GM12878 (cell line): Measurements from ENCODE around the gene PPP3CA. TPM values are rescaled to one million over a fixed set of nuclear protein-coding genes. Genes with fewer than 3 reads are reported as not detected.

Experiments used
- ATAC-seq: fragments of 200-7000 bp; cut with Tn5 transposase; 3 replicates; pipeline ENCODE4 v1.9.1; 2020; ENCODE audit warnings: mild to moderate bottlenecking, moderate library complexity
- BruUV-seq: library from RNA; stranded (reverse); fragments of 400-500 nt; replicated peaks from 2 replicates; lab custom pipeline; 2021; lab: Mats Ljungman, UMichigan
- CTCF ChIA-PET: fragments of 300-600 bp; sonication (Branson Sonifier 250); formaldehyde crosslinking; extraction: SDS; loops from one replicate; lab custom pipeline; 2021; ENCODE audit warnings: inconsistent platforms; lab: Yijun Ruan, JAX
- POLR2A ChIA-PET: fragments of 350-600 bp; formaldehyde crosslinking; extraction: SDS; loops from one replicate; lab custom pipeline; 2021; ENCODE audit warnings: inconsistent platforms; lab: Charles Lee
- RAD21 ChIA-PET: fragments of 300-600 bp; sonication (Branson Sonifier 250); formaldehyde crosslinking; loops from one replicate; lab custom pipeline; 2023; ENCODE audit warnings: antibody characterized with exemption; ENCODE audit not compliant: unreplicated experiment; lab: Charles Lee
- SMC1A ChIA-PET: fragments of 300-600 bp; sonication (Branson Sonifier 250); formaldehyde crosslinking; loops from one replicate; lab custom pipeline; 2023; ENCODE audit not compliant: unreplicated experiment, uncharacterized antibody; lab: Charles Lee
- DNase-seq: peaks from one replicate; pipeline ENCODE4 v3.0.0-alpha.2; 2011; ENCODE audit warnings: low read depth, low spot score
- FAIRE-seq: peaks from 3 replicates; lab custom pipeline; 2011; peaks lifted over from hg19 to GRCh38; lab: Jason Lieb, UNC
- H2AFZ ChIP-seq: 2 replicates; pipeline ENCODE4 v1.6.0; 2011; ENCODE audit warnings: low read depth, low read length, control low read depth; ENCODE audit not compliant: control insufficient read depth
- H3K27ac ChIP-seq: 2 replicates; pipeline ENCODE4 v1.5.1; 2011; ENCODE audit warnings: control low read depth; ENCODE audit not compliant: control insufficient read depth, insufficient read depth
- H3K27me3 ChIP-seq, 2 experiments: replicated peaks in 1 of 2; 2 replicates each; pipeline versions ENCODE4 v1.6.0 to v1.6.1; 2011; ENCODE audit warnings: low read length in 1 of 2; ENCODE audit not compliant: control insufficient read depth in 2 of 2, insufficient read depth in 2 of 2
- H3K36me3 ChIP-seq, 2 experiments: 2 replicates each; pipeline ENCODE4 v1.5.1; 2011; ENCODE audit warnings: low read length in 1 of 2; ENCODE audit not compliant: control insufficient read depth in 2 of 2, insufficient read depth in 2 of 2
- H3K4me1 ChIP-seq: 2 replicates; pipeline ENCODE4 v1.6.1; 2011; ENCODE audit warnings: mild to moderate bottlenecking, low read length, moderate library complexity, mixed read lengths; ENCODE audit not compliant: control insufficient read depth, insufficient read depth
- H3K4me2 ChIP-seq: 2 replicates; pipeline ENCODE4 v1.6.0; 2011; ENCODE audit warnings: control low read depth; ENCODE audit not compliant: control insufficient read depth, insufficient read depth
- H3K4me3 ChIP-seq: fragments of 200-600 bp; sonication (generic); 2 replicates; pipeline ENCODE4 v1.5.1; 2016
- H3K79me2 ChIP-seq: 2 replicates; pipeline ENCODE4 v1.6.0; 2011; ENCODE audit warnings: low read length; ENCODE audit not compliant: control insufficient read depth, insufficient read depth
- H3K9ac ChIP-seq: 2 replicates; pipeline ENCODE4 v1.8.0; 2011; ENCODE audit warnings: low read length, control low read depth, mixed read lengths; ENCODE audit not compliant: control insufficient read depth, insufficient read depth
- H3K9me3 ChIP-seq: replicated peaks from 3 replicates; pipeline ENCODE4 v1.5.1; 2011; ENCODE audit warnings: mild to moderate bottlenecking, low read length; ENCODE audit not compliant: control insufficient read depth, insufficient read depth
- H4K20me1 ChIP-seq: 2 replicates; pipeline ENCODE4 v1.6.0; 2011; ENCODE audit not compliant: control insufficient read depth, insufficient read depth
- ATF3 ChIP-seq: IDR thresholded peaks from 2 replicates; pipeline ENCODE4 v1.6.1; 2011; ENCODE audit warnings: low read depth, mild to moderate bottlenecking, low read length, moderate library complexity, borderline replicate concordance; ENCODE audit errors: extremely low read depth
- BCL11A ChIP-seq: IDR thresholded peaks from 2 replicates; pipeline ENCODE4 v1.6.1; 2011; ENCODE audit warnings: low read depth, low read length
- CBFB ChIP-seq: IDR thresholded peaks from 2 replicates; pipeline ENCODE4 v1.6.1; 2016; ENCODE audit warnings: antibody characterized with exemption, low read depth
- MYB ChIP-seq: fragments of 150-350 bp; IDR thresholded peaks from 2 replicates; pipeline ENCODE4 v1.6.1; 2014; ENCODE audit warnings: mild to moderate bottlenecking, low read depth, low read length, borderline replicate concordance
- NFIC ChIP-seq: IDR thresholded peaks from 2 replicates; pipeline ENCODE4 v1.6.1; 2012; ENCODE audit warnings: low read depth, mild to moderate bottlenecking, inconsistent platforms, low read length, moderate library complexity
- NFYB ChIP-seq: IDR thresholded peaks from 2 replicates; pipeline ENCODE4 v1.6.1; 2011; ENCODE audit warnings: low read depth, mild to moderate bottlenecking, low read length, improper control_type of control experiment, moderate library complexity; ENCODE audit not compliant: insufficient read depth
- PAX5 ChIP-seq: IDR thresholded peaks from 2 replicates; pipeline ENCODE4 v1.6.1; 2011; ENCODE audit warnings: low read depth, low read length, borderline replicate concordance
- PKNOX1 ChIP-seq: fragments of 450-650 bp; IDR thresholded peaks from 2 replicates; pipeline ENCODE4 v1.6.1; 2016; ENCODE audit warnings: mild to moderate bottlenecking
- RUNX3 ChIP-seq: IDR thresholded peaks from 2 replicates; pipeline ENCODE4 v1.6.1; 2012; ENCODE audit warnings: low read length, inconsistent platforms
- SIX5 ChIP-seq: IDR thresholded peaks from 2 replicates; pipeline ENCODE4 v1.6.1; 2011; ENCODE audit warnings: mild to moderate bottlenecking, low read depth, low read length, moderate library complexity; ENCODE audit not compliant: severe bottlenecking
- SUZ12 ChIP-seq: fragments of 200-600 bp; sonication (generic); IDR thresholded peaks from one replicate; pipeline ENCODE4 v1.6.1; 2018; ENCODE audit warnings: antibody characterized with exemption, mild to moderate bottlenecking; ENCODE audit not compliant: unreplicated experiment
- TCF3 ChIP-seq: IDR thresholded peaks from 2 replicates; pipeline ENCODE4 v1.6.1; 2012; ENCODE audit warnings: low read depth, mild to moderate bottlenecking, low read length, borderline replicate concordance; ENCODE audit not compliant: insufficient read depth
- ZBTB11 ChIP-seq: fragments of 450-650 bp; formaldehyde crosslinking; IDR thresholded peaks from 2 replicates; pipeline ENCODE4 v1.5.0; 2022; ENCODE audit warnings: mild to moderate bottlenecking, missing genetic modification characterization
- ZNF687 ChIP-seq: fragments of 450-650 bp; IDR thresholded peaks from 2 replicates; pipeline ENCODE4 v1.6.1; 2017; ENCODE audit warnings: mild to moderate bottlenecking, moderate library complexity
- ZZZ3 ChIP-seq: IDR thresholded peaks from 2 replicates; pipeline ENCODE4 v1.6.1; 2011; ENCODE audit warnings: low read depth; ENCODE audit not compliant: control insufficient read depth, insufficient read length
- WGBS: methylation state at CpG from one replicate; pipeline ENCODE4 v1.1.6; 2016; ENCODE audit warnings: low lambda C conversion rate; ENCODE audit not compliant: insufficient replicate concordance, insufficient coverage; ENCODE audit errors: missing lambda C conversion rate; 5-methylcytosine and 5-hydroxymethylcytosine counted together
- in situ Hi-C: fragments of 300-500 bp; cut with MboI; formaldehyde crosslinking; loops from 9 replicates; pipeline ENCODE4 v1.14.3; 2018; ENCODE audit warnings: mixed read lengths
- intact Hi-C: fragments of 100-400 bp; cut with micrococcal nuclease; formaldehyde crosslinking; loops from one replicate; pipeline ENCODE4 v1.14.2; 2022; ENCODE audit not compliant: unreplicated experiment
- polyA plus RNA-seq, 11 experiments: library from polyadenylated mRNA; depleted of rRNA in 4 of 11; unstranded in 6 of 11; stranded (reverse) in 5 of 11; fragments of >200 nt; fragmentation: Nextera tagmentation in 4 of 11; fragmentation: Illumina TruSeq in 1 of 11; extraction: Ambion mirVana in 4 of 11; extraction: Trizol in 1 of 11; gene quantifications; 1 replicate in 1 of 11; 2 replicates in 10 of 11; pipeline versions ENCODE4 v1.2.1 to v1.2.3, GENCODE V29; 2011 to 2016; ENCODE audit warnings: inconsistent platforms in 2 of 11, missing spikeins in 2 of 11, low read depth in 1 of 11
- total RNA-seq, 4 experiments: library from RNA; depleted of rRNA in 3 of 4; stranded (reverse); fragments of >200 nt in 3 of 4; fragmentation: Illumina TruSeq in 1 of 4; extraction: Trizol in 1 of 4; gene quantifications; 2 replicates each; pipeline versions ENCODE4 v1.2.1 to v1.2.3, GENCODE V29; 2013 to 2021

Gene PPP3CA
- total and polyA plus RNA-seq, 10 of the 15 experiments (the other 5 are each of a cell fraction or from before 2014, with no cell fraction given), result 0.33 to 9.0 (median 1.0) TPM

- ATAC-seq, result no peak
- Histone ChIP-seq H3K4me2 (no peak overlapping the region), H3K9me3 (no peaks in the 10 kb centered on the region; the same call in 2 of the 3 replicates), H3K9ac (no peak overlapping the region), H4K20me1 (no peaks in the 10 kb centered on the region), H3K27me3 (no peaks in the 10 kb centered on the region), H3K27ac (no peak overlapping the region), H3K4me3 (no peak overlapping the region)
- in situ Hi-C loops (no loop called here), intact Hi-C loops (no loop called here)
- 94% methylated on average over 2 of the region's 2 CpGs for WGBS
- ChIA-PET RAD21 (no interaction called here), SMC1A (no interaction called here)
- TF ChIP-seq ZZZ3 (no peak), NFYB (no peak), PAX5 (no peak), ZBTB11 (CRISPR knock-in tag) (no peak), TCF3 (no peak), SIX5 (no peak), SUZ12 (no peak), NFIC (no peak), CBFB (no peak), BCL11A (no peak), MYB (no peak), RUNX3 (no peak), ZNF687 (no peak), ATF3 (no peak), PKNOX1 (no peak)
- TF ChIP-seq, all 136 proteins: peak for 0
- ChIA-PET CTCF (interaction anchor here (0.7 kb wide), 1 partner anchor 495 kb away, joined by 3 read pairs; no protein-coding TSS in a partner anchor), POLR2A (no interaction called here)
- Histone ChIP-seq H3K4me1 (no peaks in the 10 kb centered on the region), H3K36me3 (no peaks in the 10 kb centered on the region), H2AFZ (no peak overlapping the region), H3K79me2 (no peaks in the 10 kb centered on the region)
- DNase-seq, result no peak
- FAIRE-seq, result no peak
- no TSS peak for BruUV-seq
Measured at GRCh38 chr4:101236097-101236496, 111.2 kb downstream of the PPP3CA start.
